Measurements from ENCODE around the gene FILIP1L. TPM values are rescaled to one million over a fixed set of nuclear protein-coding genes. Genes with fewer than 3 reads are reported as not detected.

FILIP1L gene
- total RNA-seq, 2 donors from 2014 or later: 97.0 to 112 TPM

- TF ChIP-seq CTCF (IDR thresholded peaks at IDR 0.05): no peak
- Histone ChIP-seq H3K4me3 (no peak overlapping the region), H3K9me3 (no peaks in the 10 kb centered on the region), H3K36me3 (no peaks in the 10 kb centered on the region), H3K27me3 (no peaks in the 10 kb centered on the region), H3K4me1 (peaks cover 0 to 22% of the 10 kb centered on the region in 2 donors), H3K27ac (no peak overlapping the region)
- no peak for DNase-seq (ENCODE audit: low spot score)
Observed at GRCh38 chr3:100067589-100067988, 46.7 kb downstream of the FILIP1L start.

GRCh38 chr3:100063929-100064461 lies 50.3 kb downstream of the FILIP1L start:
- no peak for TF ChIP-seq CTCF (IDR thresholded peaks at IDR 0.05)
- Histone ChIP-seq H3K4me1 (peaks cover 0 to 7% of the 10 kb centered on the region in 2 donors), H3K27me3 (no peaks in the 10 kb centered on the region)

GRCh38 chr3:100062665-100063064 lies 51.6 kb downstream of the FILIP1L start:
- no peak overlapping the region for H3K4me3 ChIP-seq
- H3K36me3 ChIP-seq: no peaks in the 10 kb centered on the region
- H3K27me3 ChIP-seq: no peaks in the 10 kb centered on the region
- no peak overlapping the region for H3K27ac ChIP-seq
- DNase-seq (ENCODE audit: low spot score): no peak
- H3K4me1 ChIP-seq: peaks cover 0 to 6% of the 10 kb centered on the region in 2 donors
- H3K9me3 ChIP-seq: no peaks in the 10 kb centered on the region
- TF ChIP-seq CTCF (IDR thresholded peaks at IDR 0.05): no peak

More at GRCh38 chr3:100063929-100064461, 50.3 kb downstream of the FILIP1L start:
- H3K36me3 ChIP-seq: no peaks in the 10 kb centered on the region
- H3K9me3 ChIP-seq: no peaks in the 10 kb centered on the region
- no peak overlapping the region for H3K4me3 ChIP-seq
- H3K27ac ChIP-seq: no peak overlapping the region
- DNase-seq (ENCODE audit: low spot score): no peak

GRCh38 chr3:100060685-100061484 lies 53.4 kb downstream of the FILIP1L start:
- DNase-seq (ENCODE audit: low spot score): no peak
- no peaks in the 10 kb centered on the region for H3K9me3 ChIP-seq
- TF ChIP-seq CTCF (IDR thresholded peaks at IDR 0.05): no peak
- H3K36me3 ChIP-seq: no peaks in the 10 kb centered on the region
- H3K4me3 ChIP-seq: no peak overlapping the region
- no peaks in the 10 kb centered on the region for H3K27me3 ChIP-seq
- peaks cover 0 to 6% of the 10 kb centered on the region in 2 donors for H3K4me1 ChIP-seq
- no peak overlapping the region for H3K27ac ChIP-seq

- Histone ChIP-seq H3K4me3 (no peak overlapping the region), H3K4me1 (peaks cover 0 to 6% of the 10 kb centered on the region in 2 donors), H3K27ac (no peak overlapping the region), H3K36me3 (no peaks in the 10 kb centered on the region), H3K27me3 (no peaks in the 10 kb centered on the region), H3K9me3 (no peaks in the 10 kb centered on the region)
- TF ChIP-seq CTCF (IDR thresholded peaks at IDR 0.05): no peak
- no peak for DNase-seq (ENCODE audit: low spot score)
Observed at GRCh38 chr3:100059472-100059871, 54.8 kb downstream of the FILIP1L start.

All from right atrium auricular region (tissue), 2 donors.